Suprapubic skin (tissue), 4 donors: ENCODE data around the gene TIMM50. TPM values are rescaled to one million over a fixed set of nuclear protein-coding genes. Genes with fewer than 3 reads are reported as not detected.
A peak's percentile ranks its signal among the peaks of the same experiment; 100 is the strongest.
"Not testable (repeated sequence)": the region's sequence is repeated elsewhere in the genome, so short reads cannot be mapped to it uniquely, and the experiment has no call there.

Source experiments
- DNase-seq, 2 donors: peaks; one replicate each; pipeline ENCODE4 v3.0.0-alpha.2; 2019; ENCODE audit warnings: low spot score in 2 of 2
- H3K27ac ChIP-seq: fragments of 200-600 bp; sonication (generic); one replicate; pipeline ENCODE4 v1.5.1; 2019
- H3K27me3 ChIP-seq: fragments of 200-600 bp; sonication (generic); one replicate; pipeline ENCODE4 v1.5.1; 2019
- H3K36me3 ChIP-seq: fragments of 200-600 bp; sonication (generic); one replicate; pipeline ENCODE4 v1.5.1; 2019
- H3K4me1 ChIP-seq: fragments of 200-600 bp; sonication (generic); one replicate; pipeline ENCODE4 v1.5.1; 2019
- H3K4me3 ChIP-seq: fragments of 200-600 bp; sonication (generic); one replicate; pipeline ENCODE4 v1.5.1; 2019; ENCODE audit warnings: mild to moderate bottlenecking
- H3K9me3 ChIP-seq: fragments of 200-600 bp; sonication (generic); one replicate; pipeline ENCODE4 v1.5.1; 2019
- CTCF ChIP-seq, 2 donors: fragments of 200-600 bp in 1 of 2; fragments of 450-650 bp in 1 of 2; sonication (generic) in 1 of 2; IDR thresholded peaks; one replicate each; pipeline ENCODE4 v1.5.1; 2016 to 2019; ENCODE audit warnings: antibody characterized with exemption in 2 of 2, mild to moderate bottlenecking in 1 of 2, moderate library complexity in 1 of 2
- EP300 ChIP-seq: sonication (generic); formaldehyde crosslinking; IDR thresholded peaks from one replicate; pipeline ENCODE4 v1.6.1; 2017; ENCODE audit warnings: antibody characterized with exemption
- POLR2A ChIP-seq, 2 donors: fragments of 450-650 bp; IDR thresholded peaks; one replicate each; pipeline ENCODE4 v1.6.1; 2017; ENCODE audit warnings: antibody characterized with exemption in 2 of 2, mild to moderate bottlenecking in 2 of 2, moderate library complexity in 2 of 2
- POLR2AphosphoS5 ChIP-seq, 3 donors: sonication (generic); formaldehyde crosslinking; IDR thresholded peaks; one replicate each; pipeline ENCODE4 v1.6.1; 2017; ENCODE audit warnings: antibody characterized with exemption in 3 of 3
- WGBS: methylation state at CpG from one replicate; pipeline ENCODE4 v1.1.5; 2018; 5-methylcytosine and 5-hydroxymethylcytosine counted together
- total RNA-seq, 4 donors: library from RNA; depleted of rRNA; stranded (reverse); fragments of >200 nt; gene quantifications; one replicate each; pipeline ENCODE4 v1.1.0, GENCODE V29; 2016

TIMM50 gene
- total RNA-seq, 4 donors from 2014 or later = 44.9 to 57.9 (median 50.6) TPM

- 76% methylated on average over 4 of the region's 8 CpGs for WGBS
- no peak for TF ChIP-seq EP300
- TF ChIP-seq POLR2A (IDR thresholded peaks at IDR 0.05) = no peak
- no peak for TF ChIP-seq CTCF (IDR thresholded peaks at IDR 0.05)
- TF ChIP-seq POLR2AphosphoS5 (IDR thresholded peaks at IDR 0.05) = no peak
- peaks cover 93% of the 10 kb centered on the region for H3K36me3 ChIP-seq
- H3K27me3 ChIP-seq = no peaks in the 10 kb centered on the region
- no peaks in the 10 kb centered on the region for H3K9me3 ChIP-seq
- no peak overlapping the region for H3K4me3 ChIP-seq
- H3K27ac ChIP-seq = no peak overlapping the region
- H3K4me1 ChIP-seq = no peaks in the 10 kb centered on the region
- no peak for DNase-seq
Observed at GRCh38 chr19:39471756-39472536, 8.7 kb upstream of the TIMM50 start.

GRCh38 chr19:39472746-39473442 lies 7.7 kb upstream of the TIMM50 start:
- no peak overlapping the region for H3K4me3 ChIP-seq
- no peaks in the 10 kb centered on the region for H3K27me3 ChIP-seq
- H3K36me3 ChIP-seq = peaks cover 84% of the 10 kb centered on the region
- 88% methylated on average over 11 of the region's 32 CpGs for WGBS
- DNase-seq = no peak
- H3K27ac ChIP-seq = no peak overlapping the region
- no peak for TF ChIP-seq EP300
- no peak for TF ChIP-seq POLR2AphosphoS5 (IDR thresholded peaks at IDR 0.05)
- TF ChIP-seq CTCF (IDR thresholded peaks at IDR 0.05) = no peak
- no peak for TF ChIP-seq POLR2A (IDR thresholded peaks at IDR 0.05)
- H3K4me1 ChIP-seq = no peaks in the 10 kb centered on the region
- H3K9me3 ChIP-seq = no peaks in the 10 kb centered on the region

GRCh38 chr19:39473443-39473960 lies 7.1 kb upstream of the TIMM50 start:
- H3K36me3 ChIP-seq = peaks cover 78% of the 10 kb centered on the region
- WGBS = 89% methylated on average over 4 of the region's 11 CpGs
- no peak overlapping the region for H3K27ac ChIP-seq
- H3K27me3 ChIP-seq = no peaks in the 10 kb centered on the region
- H3K4me1 ChIP-seq = no peaks in the 10 kb centered on the region
- H3K4me3 ChIP-seq = no peak overlapping the region
- TF ChIP-seq POLR2AphosphoS5 (IDR thresholded peaks at IDR 0.05) (no peak), POLR2A (IDR thresholded peaks at IDR 0.05) (no peak), CTCF (IDR thresholded peaks at IDR 0.05) (no peak), EP300 (no peak)
- H3K9me3 ChIP-seq = no peaks in the 10 kb centered on the region
- DNase-seq = no peak

- Histone ChIP-seq H3K27ac (no peak overlapping the region), H3K4me1 (no peaks in the 10 kb centered on the region), H3K9me3 (no peaks in the 10 kb centered on the region), H3K4me3 (no peak overlapping the region), H3K36me3 (peaks cover 71% of the 10 kb centered on the region), H3K27me3 (no peaks in the 10 kb centered on the region)
- DNase-seq = no peak
- WGBS = 43% methylated on average over 6 of the region's 9 CpGs
- TF ChIP-seq CTCF (IDR thresholded peaks at IDR 0.05) (peak; percentile 28 to 86), POLR2AphosphoS5 (IDR thresholded peaks at IDR 0.05) (no peak)
Observed at GRCh38 chr19:39474139-39474620, 6.5 kb upstream of the TIMM50 start.

DNA sequence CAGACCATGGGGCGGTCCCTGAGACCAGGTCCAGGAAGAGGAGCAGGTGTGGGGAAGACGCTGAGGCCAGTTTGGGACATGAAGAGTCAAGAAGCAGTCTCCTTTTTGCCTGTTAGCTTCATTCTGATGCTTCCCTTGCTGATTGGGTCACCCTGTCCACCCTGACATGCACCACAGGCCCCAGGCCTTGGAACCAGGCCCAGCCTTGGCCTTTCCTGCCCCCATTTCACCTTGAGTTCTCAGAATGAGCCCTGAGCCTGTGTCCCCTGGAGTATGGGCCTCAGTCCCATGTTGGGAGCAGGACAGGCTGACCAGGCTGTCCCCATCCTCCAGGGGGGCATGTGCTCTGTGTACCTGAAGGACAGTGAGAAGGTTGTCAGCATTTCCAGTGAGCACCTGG lies 4.9 kb upstream of the TIMM50 start:
- Histone ChIP-seq H3K27ac (no peak overlapping the region), H3K27me3 (no peaks in the 10 kb centered on the region), H3K9me3 (no peaks in the 10 kb centered on the region), H3K36me3 (peaks cover 55% of the 10 kb centered on the region), H3K4me3 (no peak overlapping the region), H3K4me1 (peaks cover 9% of the 10 kb centered on the region)
- TF ChIP-seq CTCF (IDR thresholded peaks at IDR 0.05) = no peak
- TF ChIP-seq POLR2AphosphoS5 (IDR thresholded peaks at IDR 0.05) = no peak
- no peak for TF ChIP-seq POLR2A (IDR thresholded peaks at IDR 0.05)
- TF ChIP-seq EP300 = no peak
- WGBS = 95% methylated on average over 2 of the region's 2 CpGs
- DNase-seq = no peak

DNA sequence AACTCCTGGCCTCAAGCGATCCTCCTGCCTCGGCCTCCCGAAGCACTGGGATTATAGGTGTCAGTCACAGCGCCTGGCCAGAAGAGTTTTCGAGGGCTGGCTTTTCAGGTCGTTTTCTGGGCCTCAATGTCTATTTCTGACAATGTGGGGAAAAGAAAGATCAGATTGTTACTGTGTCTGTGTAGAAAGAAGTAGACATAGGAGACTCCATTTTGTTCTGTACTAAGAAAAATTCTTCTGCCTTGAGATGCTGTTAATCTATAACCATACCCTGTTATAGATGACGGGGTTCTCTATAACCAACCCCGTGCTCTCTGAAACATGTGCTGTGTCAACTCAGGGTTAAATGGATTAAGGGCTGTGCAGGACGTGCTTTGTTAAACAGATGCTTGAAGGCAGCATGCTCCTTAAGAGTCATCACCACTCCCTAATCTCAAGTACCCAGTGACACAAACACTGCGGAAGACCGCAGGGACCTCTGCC lies 1.3 kb upstream of the TIMM50 start:
- Histone ChIP-seq H3K4me1 (peaks cover 24% of the 10 kb centered on the region), H3K36me3 (peaks cover 28% of the 10 kb centered on the region)
- not testable (repeated sequence) for DNase-seq, H3K27me3 ChIP-seq, H3K9me3 ChIP-seq, H3K27ac ChIP-seq, H3K4me3 ChIP-seq
- WGBS = 77% methylated on average over 11 of the region's 11 CpGs
